Glutamatergic neuron (in vitro differentiated cells): ENCODE measurements around the gene BSPRY. TPM values are rescaled to one million over a fixed set of nuclear protein-coding genes. Genes with fewer than 3 reads are reported as not detected.

Source experiments
- DNase-seq: peaks from one replicate; pipeline ENCODE4 v3.0.0; 2022
- H3K27ac Mint-ChIP-seq: one replicate; pipeline ENCODE4 v1.8.0; 2020; ENCODE audit warnings: mild to moderate bottlenecking, mixed read lengths, inconsistent platforms; ENCODE audit not compliant: unreplicated experiment
- H3K27me3 Mint-ChIP-seq: one replicate; pipeline ENCODE4 v1.8.0; 2020; ENCODE audit warnings: mild to moderate bottlenecking, moderate library complexity, mixed read lengths, inconsistent platforms; ENCODE audit not compliant: unreplicated experiment
- H3K36me3 Mint-ChIP-seq: one replicate; pipeline ENCODE4 v1.8.0; 2020; ENCODE audit warnings: mild to moderate bottlenecking, mixed read lengths, inconsistent platforms; ENCODE audit not compliant: unreplicated experiment
- H3K4me1 Mint-ChIP-seq: one replicate; pipeline ENCODE4 v1.8.0; 2020; ENCODE audit warnings: mild to moderate bottlenecking, low read depth, mixed read lengths, inconsistent platforms; ENCODE audit not compliant: unreplicated experiment
- H3K4me3 Mint-ChIP-seq: one replicate; pipeline ENCODE4 v1.8.0; 2020; ENCODE audit warnings: mild to moderate bottlenecking, mixed read lengths, inconsistent platforms; ENCODE audit not compliant: unreplicated experiment
- H3K9me3 Mint-ChIP-seq: one replicate; pipeline ENCODE4 v1.8.0; 2020; ENCODE audit warnings: mild to moderate bottlenecking, moderate library complexity, mixed read lengths, inconsistent platforms; ENCODE audit not compliant: unreplicated experiment
- total RNA-seq: library from RNA; stranded (reverse); fragmentation: NEBNext Ultra II Directional; extraction: Animal tissue kit (Norgen Biotek cat#: 25700); gene quantifications from one replicate; pipeline ENCODE4 v1.2.1, GENCODE V29; 2021; ENCODE audit not compliant: unreplicated experiment
- TF ChIP-seq, protein P1 (sequence below): fragments of 200-600 bp; sonication (generic); IDR thresholded peaks from one replicate; pipeline ENCODE4 v1.5.0; 2021; ENCODE audit not compliant: partially characterized antibody, unreplicated experiment

Gene BSPRY
- total RNA-seq, 1 donor from 2014 or later = not detected

DNA sequence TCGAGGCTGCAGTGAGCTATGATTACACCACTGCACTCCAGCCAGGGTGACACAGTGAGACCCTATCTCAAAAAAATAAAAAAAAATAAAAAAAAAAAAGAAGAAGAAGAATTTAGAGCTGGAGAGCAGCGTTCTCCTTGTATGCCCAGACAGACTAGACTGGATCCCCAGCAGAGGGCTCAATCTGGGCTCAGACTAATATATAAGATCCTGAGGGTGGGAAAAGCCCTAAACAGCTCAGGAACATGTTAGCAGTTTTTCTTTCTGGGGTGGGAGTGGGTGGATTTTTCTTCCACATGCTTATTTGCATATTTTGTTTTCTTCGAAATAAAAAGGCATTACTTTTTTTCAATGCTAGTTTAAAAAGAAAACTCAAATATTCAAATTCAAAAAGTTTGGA is 904 bp upstream of the BSPRY start:
- Mint-ChIP-seq H3K36me3 (no peaks in the 10 kb centered on the region), H3K9me3 (peaks cover 5% of the 10 kb centered on the region), H3K4me1 (peaks cover 2% of the 10 kb centered on the region), H3K4me3 (no peak overlapping the region), H3K27me3 (peaks cover 18% of the 10 kb centered on the region), H3K27ac (no peak overlapping the region)
- no peak for DNase-seq
- TF ChIP-seq, protein P1, sequence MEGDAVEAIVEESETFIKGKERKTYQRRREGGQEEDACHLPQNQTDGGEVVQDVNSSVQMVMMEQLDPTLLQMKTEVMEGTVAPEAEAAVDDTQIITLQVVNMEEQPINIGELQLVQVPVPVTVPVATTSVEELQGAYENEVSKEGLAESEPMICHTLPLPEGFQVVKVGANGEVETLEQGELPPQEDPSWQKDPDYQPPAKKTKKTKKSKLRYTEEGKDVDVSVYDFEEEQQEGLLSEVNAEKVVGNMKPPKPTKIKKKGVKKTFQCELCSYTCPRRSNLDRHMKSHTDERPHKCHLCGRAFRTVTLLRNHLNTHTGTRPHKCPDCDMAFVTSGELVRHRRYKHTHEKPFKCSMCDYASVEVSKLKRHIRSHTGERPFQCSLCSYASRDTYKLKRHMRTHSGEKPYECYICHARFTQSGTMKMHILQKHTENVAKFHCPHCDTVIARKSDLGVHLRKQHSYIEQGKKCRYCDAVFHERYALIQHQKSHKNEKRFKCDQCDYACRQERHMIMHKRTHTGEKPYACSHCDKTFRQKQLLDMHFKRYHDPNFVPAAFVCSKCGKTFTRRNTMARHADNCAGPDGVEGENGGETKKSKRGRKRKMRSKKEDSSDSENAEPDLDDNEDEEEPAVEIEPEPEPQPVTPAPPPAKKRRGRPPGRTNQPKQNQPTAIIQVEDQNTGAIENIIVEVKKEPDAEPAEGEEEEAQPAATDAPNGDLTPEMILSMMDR = no peak

DNA sequence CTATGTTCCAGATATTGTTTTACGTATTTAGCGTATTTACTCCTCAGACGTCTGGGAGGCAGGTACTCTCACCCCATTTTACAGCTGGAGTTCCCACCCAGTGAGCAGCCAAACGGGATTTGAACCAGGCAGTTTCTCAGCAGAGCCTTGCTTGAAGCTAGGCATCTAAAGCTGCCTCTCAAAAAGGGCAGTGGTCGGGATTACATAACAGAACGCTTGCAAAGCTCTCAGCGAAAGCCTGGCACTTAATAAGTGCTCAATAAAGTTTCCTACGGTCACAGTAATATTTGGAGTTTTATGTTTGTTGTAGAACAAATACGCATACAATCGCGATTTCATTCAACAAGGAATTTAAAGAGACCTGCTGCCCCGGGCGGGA is 286 bp upstream of the BSPRY start:
- Mint-ChIP-seq H3K9me3 (peaks cover 4% of the 10 kb centered on the region), H3K27ac (no peak overlapping the region), H3K4me3 (peak overlapping the region; percentile 84), H3K27me3 (peaks cover 18% of the 10 kb centered on the region), H3K36me3 (no peaks in the 10 kb centered on the region), H3K4me1 (peaks cover 2% of the 10 kb centered on the region)
- TF ChIP-seq, protein P1 = no peak
- no peak for DNase-seq

DNA sequence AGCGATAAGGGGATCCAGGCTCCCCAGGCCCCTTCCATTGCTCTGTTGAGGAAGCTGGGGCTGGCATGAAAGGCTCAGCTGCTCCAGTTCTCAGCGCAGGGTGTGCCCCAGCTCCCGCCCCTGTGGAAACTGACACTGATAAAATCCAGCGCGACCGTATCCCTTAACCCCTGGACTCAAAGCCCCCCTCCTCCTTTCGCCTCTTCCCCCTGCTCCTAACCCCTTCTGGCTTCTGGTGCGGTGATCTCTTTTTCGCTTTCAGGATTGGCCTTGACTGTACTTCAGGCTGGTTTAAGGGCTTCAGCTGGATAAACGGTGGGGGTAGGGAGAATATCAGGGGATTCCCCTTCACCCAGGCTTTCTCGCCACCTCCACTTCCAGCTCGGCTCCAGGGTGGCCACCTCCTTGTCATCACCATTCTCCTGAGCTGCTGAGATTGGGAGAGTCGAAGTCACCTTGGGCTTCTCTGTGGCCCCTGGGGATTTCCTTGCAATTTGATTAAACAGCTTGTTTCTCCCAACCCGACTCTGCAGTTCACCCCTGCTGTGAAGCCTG is 843 bp downstream of the BSPRY start:
- H3K9me3 Mint-ChIP-seq = peaks cover 4% of the 10 kb centered on the region
- H3K27me3 Mint-ChIP-seq = peaks cover 18% of the 10 kb centered on the region
- H3K4me1 Mint-ChIP-seq = peaks cover 2% of the 10 kb centered on the region
- TF ChIP-seq, protein P1 = no peak
- DNase-seq = no peak
- no peaks in the 10 kb centered on the region for H3K36me3 Mint-ChIP-seq
- no peak overlapping the region for H3K27ac Mint-ChIP-seq
- peak overlapping the region; percentile 77 for H3K4me3 Mint-ChIP-seq

DNA sequence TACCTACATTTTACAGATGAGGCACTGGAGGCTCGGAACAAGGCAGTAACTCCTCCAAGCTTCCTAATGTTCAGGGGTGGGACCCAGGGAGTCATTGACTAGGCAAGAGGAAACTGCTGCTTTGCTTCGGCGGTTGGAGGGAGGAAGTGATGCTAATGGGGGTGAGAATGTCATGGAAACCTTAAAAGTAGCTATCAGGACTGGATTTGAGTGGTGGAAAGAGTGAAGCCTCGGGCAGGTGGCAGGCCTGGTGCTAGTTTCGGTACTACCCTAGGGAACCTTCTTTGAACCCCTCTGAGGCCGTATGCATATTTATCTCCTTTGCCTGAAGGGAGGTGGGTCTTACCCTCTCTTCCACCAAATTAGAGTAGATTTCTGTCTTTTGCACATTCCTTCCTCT is 1.6 kb downstream of the BSPRY start:
- TF ChIP-seq, protein P1 = no peak
- H3K4me3 Mint-ChIP-seq = no peak overlapping the region
- H3K27ac Mint-ChIP-seq = no peak overlapping the region
- H3K9me3 Mint-ChIP-seq = peaks cover 4% of the 10 kb centered on the region
- H3K4me1 Mint-ChIP-seq = peaks cover 2% of the 10 kb centered on the region
- no peaks in the 10 kb centered on the region for H3K36me3 Mint-ChIP-seq
- DNase-seq = no peak
- H3K27me3 Mint-ChIP-seq = peaks cover 20% of the 10 kb centered on the region

DNA sequence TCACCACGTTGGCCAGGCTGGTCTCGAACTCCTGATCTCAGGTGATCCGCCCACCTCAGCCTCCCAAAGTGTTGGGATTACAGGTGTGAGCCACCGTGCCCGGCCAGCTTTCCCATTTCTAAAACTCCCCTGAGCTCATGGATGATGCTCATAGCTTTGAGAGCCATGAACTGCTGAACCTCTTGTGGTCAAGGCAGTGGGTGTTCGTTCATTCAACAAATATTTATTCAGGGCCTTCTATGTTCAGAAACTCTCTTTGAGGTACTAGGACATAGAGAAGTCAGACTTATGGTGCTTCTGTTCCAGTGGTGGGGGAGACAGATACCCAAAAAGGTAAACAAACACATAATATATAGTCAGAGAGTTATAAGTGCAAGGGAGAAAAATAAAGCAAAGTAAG is 2.7 kb downstream of the BSPRY start:
- no peak for DNase-seq
- Mint-ChIP-seq H3K9me3 (peaks cover 4% of the 10 kb centered on the region), H3K27me3 (peaks cover 21% of the 10 kb centered on the region), H3K4me3 (no peak overlapping the region), H3K27ac (no peak overlapping the region), H3K4me1 (peaks cover 2% of the 10 kb centered on the region), H3K36me3 (no peaks in the 10 kb centered on the region)
- TF ChIP-seq, protein P1 = no peak
